NCI-H2029 (cell line): ENCODE data around the gene ZNF653.
"Not testable (repeated sequence)": the region's sequence is repeated elsewhere in the genome, so short reads cannot be mapped to it uniquely, and the experiment has no call there.

Experiments used
- DNase-seq: peaks from one replicate; lab custom pipeline; 2025; lab: John Stamatoyannopoulos, UW

ZNF653 gene

DNA sequence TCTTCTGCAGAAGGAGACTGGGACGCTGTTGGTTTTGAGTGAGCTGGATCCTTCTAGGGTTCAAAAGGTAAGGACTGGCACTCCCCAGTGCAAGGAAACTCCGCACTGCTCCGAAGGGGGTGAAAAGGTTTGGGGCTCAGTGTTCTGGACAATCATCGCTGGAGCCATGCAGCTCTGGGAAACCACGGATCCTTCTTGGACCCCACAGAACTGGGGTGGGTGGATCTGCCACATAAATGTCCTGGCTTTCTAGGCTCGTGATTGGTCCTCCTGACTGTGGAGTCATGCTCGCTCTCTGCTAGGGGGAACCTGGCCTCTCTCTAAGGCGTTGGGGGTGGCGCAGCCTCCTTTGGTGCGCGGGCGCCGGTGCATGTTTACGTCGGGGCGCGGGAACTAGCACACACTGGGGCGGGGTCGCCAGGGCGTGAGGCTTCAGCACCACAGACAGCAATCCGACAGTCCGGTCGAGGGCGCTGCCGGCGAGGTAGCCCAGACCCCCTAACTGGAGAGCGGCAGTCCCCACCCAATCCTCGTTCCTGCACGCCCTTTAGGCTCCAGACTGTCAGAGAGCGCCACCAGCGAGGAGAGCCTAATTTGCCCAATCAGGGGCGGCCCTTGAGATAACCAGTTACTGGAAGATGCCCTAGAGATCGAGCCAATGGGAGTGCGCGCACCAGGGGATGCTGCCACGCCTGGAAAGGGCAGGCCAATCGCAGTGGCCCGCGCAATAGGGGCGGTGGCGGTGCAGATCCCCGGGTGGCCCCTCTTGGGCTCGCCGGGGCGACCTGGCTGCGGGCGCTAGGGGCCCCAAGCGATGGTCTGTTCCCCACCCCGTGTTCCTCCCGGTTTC, 23.9 kb downstream of the ZNF653 start:
- peak; percentile 87 for DNase-seq

DNA sequence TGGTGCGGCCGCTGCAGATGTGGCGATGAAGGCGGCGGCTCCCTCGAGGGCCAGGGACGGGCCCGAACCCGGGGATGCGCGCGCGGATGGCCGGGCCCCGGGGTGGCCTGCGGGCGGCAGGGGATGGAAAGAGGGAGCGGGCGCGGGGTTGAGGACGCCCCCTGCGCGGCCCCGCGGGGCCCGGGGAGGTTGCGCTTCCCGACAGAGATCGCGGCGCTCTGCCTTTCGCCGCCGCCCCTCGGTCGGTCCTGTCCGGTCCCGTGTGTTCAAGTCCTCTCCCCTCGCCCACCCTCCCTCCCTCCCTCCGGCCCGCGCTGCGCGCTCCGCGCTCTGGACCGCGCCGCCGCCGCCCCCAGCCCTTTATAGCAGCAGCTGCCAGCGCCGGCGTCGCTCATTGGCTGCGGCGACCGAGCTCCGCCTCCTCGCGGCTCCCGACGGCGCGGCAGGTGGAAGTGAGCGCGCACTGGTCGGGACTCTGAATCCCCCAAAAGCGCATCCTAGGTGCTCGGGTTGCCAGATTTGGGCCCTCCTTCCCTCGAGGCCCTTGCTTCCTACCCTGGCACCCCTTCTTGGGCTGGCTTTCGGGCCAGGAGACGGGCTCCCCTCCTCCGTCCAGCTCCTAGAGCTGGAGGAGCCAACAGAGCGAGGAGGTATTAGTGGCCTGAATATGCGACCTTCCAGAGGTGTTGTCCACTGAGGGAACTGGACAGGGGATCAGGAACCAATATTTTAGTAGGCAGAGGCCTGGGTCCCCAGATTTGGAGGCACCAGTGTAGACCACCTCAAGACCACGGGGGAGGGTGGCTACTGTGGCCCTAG, 24.7 kb downstream of the ZNF653 start, which contains the start of gene ELAVL3:
Gene ELAVL3 (minus strand): TSS at position 332 of the 819 bp plus-strand sequence. CDS start 438 bp downstream, outside the sequence.
- peak; percentile 20 for DNase-seq

DNA sequence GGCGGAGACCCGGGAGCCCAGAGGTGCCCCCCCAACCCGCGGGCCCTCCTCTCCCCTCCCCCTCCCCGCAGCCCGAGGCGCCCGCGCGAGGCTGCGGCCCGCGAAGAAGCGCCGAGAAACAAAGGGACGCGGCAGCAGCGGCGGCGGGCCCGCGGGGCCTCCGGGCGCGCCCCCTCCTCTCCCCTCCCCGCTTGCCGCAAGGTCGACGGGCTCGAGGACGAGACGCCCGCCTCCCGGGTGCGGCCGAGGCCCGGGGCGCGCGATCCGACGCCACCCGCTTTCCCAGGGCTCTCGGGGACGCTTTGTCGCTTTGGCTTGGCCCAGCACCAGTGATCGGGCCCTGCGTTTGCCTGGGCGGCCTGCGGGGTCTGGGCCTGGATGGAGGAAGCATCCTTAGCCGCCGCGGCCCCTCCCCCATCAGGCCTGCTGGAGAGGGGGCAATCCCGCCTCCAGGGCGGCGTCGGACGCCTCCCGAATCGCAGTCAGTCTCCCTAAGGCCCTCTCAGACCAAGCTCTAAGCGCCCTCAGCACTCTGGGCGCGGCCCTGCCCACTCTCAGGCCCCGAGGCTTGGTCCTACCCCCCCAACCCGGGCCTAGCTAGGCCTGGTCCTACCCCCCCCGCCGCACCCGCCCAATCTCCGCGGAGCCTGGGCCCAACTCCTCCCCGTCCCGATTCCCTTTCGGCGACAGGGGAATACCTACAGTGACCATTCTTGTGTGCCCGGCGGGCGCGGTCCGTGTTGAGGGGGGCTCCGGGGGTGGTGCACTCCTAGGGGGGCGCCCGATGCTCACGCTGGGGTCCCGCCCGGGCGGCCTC, 25.5 kb downstream of the ZNF653 start:
- no peak for DNase-seq

DNA sequence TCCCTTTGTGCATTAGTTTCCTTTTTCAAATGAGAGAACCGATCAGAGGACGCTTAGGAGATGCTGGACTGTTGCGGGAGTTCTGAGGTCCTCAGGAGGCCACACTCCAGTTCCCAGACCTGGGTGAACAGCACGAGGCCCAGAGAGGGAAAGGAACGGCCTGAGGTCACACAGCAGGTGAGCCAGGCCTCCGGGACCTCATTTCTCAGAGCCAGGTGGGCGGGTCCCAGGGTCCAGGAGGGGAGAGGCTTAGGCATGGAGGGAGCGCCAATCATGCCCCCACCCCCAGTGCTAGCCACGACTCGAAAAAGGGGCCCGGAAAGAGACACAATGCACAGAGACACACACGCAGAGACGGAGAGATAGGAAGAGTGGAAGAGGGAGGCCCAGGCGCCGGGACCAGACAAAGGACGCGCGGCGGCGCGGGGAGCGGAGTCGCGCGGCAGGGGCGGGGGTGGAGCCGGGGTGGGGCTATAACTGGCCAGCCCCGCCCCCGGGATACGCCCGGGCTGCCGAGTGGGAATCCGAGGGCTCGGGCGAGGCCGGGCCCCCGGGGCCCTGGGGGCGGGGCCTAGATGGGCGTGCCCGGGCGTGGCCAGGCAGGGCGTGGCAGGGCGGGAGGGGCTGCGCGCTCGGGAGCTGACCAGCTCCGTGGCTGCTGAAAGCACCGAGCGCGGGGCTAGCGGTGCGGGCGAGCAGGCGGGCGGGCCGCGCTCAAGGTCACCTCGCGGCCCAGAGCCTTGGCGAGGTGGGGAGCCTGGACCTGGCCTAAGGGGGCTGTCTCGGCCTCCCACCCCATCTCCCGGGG, 26.3 kb downstream of the ZNF653 start:
- DNase-seq: no peak

DNA sequence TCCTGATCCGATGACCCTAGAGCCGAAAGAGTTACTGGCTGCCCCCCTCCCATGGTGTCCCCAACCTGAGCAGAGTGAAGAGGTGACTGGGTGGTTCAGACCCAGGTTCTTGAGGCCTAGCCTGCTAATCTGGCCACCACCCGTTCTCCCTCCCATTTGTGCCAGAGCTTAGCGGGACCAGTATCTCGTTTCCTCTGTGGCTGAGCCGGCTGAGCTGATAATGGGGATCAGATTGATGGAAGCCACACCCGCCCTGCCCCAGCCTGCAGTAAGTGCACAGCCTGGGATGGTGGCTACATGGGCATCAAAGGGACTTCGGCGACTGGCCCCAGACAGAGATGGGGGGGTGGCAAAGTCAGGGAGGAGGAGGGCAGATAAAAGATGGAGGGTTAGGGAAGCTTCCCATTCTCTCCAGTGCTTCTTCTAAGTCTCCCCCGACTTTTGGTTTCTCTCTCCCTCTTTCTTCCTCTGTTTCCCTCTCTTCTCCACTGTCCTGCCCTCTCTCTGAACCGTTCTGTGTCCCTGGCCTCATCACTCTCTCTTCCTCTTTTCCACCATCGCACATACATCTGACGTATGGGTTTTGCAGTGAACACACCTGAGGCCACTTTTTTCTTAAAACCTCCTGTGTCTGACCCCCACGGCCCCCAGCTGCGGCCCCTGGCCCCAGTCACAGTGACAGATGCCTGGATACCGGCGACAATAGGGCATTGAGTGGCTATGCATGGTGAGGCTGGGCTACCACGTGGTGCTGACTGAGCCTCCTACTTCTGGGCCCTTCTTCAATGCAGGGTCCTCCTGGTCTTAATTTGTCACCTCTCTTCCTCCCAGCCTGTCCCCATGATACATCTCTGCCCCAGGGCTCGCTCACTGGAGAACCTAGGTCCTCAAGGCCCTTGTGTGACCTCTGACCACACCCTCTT, 27.2 kb downstream of the ZNF653 start:
- DNase-seq: no peak

DNA sequence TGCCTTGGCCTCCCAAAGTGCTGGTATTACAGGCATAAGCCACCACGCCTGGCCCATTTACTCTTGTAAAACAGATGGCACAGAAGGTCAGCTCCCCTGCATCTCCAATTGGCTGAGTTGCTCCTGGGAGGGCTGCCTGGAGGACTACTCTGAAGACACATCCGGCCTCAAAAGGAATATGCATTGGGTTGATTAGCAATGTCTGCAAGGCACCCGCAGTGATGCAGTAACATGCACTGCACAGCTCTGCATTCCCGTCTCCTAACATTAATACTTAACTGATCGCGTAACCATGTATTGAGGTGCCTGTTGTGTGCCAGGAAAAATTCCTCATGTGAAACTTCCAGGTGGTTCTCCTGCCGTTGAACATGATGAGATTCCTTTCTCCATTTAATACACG, 29.8 kb downstream of the ZNF653 start:
- DNase-seq: no peak

DNA sequence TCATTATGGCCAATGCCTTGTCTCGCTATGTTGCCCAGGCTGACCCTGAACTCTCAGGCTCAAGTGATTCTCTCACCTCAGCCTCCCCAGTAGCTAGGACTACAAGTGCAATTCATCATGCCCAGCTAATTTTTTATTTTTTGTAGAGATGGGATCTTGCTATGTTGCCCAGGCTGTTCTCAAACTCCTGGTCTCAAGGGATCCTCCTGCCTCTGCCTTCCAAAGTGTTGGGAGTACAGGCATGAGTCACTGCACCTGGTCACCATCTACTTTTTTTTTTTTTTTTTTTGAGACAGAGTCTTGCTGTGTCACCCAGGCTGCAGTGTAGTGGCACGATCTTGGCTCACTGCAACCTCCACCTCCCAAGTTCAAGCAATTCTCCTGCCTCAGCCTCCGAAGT, 30.3 kb downstream of the ZNF653 start:
- DNase-seq: not testable (repeated sequence)

DNA sequence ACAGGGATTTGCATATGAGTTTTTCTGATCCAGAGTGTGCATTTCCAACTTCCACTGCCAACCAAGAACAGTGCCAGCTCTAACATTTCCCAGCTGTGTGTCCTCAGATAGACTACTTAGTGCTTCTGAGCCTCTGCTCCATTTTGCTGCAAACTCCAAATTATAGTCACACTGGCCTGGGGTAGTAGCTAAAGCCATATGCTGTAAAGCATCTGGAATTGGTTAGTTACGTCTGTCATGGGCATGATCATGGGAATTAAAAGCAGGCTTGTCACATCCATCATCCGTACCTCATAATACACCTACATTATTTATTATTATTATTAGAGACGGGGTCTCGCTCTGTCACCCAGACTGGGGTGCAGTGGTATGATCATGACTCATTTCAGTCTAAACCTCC, 31.9 kb downstream of the ZNF653 start:
- DNase-seq: no peak

DNA sequence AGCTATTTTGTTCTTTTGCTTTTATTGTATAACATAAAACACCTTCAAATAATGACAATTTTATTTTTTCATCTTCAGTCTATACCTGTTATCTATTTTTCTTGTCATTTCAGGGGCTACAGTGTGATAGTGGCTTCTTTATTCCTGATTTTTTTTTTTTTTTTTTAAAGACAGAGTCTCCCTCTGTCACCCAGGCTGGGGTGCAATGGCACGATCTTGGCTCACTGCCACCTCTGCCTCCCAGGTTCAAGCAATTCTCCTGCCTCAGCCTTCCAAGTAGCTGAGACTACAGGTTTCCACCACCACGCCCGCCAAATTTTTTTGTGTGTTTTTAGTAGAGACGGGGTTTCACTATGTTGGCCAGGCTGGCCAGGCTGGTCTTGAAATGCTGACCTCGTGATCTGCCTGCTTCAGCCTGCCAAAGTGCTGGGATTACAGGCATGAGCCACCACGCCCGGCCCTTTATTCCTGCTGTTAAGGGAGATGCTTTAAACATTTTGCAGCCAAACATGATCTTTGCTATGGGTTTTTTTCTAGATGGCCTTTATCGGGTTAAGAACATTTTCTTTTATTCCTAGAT, 37.3 kb downstream of the ZNF653 start:
- not testable (repeated sequence) for DNase-seq

DNA sequence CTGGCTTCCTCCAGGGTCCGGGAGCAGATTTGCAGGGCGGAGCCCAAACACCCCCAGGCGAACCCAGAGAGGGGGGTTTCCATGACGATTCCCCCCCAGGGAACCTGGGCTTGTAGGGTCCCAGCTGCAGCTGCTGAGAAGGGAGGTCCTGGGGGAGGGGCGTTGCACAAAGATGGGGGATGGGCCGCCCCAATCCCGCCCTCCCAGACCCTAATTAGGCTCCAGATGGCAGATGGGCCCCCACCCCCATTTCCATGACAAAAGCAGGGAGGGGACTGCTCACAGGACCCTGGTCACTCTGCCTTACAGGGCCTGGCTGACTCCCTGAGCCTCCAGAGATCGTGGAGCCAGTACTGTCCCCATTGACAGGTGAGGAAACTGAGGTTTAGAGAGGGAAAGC, 40.0 kb downstream of the ZNF653 start:
- no peak for DNase-seq

DNA sequence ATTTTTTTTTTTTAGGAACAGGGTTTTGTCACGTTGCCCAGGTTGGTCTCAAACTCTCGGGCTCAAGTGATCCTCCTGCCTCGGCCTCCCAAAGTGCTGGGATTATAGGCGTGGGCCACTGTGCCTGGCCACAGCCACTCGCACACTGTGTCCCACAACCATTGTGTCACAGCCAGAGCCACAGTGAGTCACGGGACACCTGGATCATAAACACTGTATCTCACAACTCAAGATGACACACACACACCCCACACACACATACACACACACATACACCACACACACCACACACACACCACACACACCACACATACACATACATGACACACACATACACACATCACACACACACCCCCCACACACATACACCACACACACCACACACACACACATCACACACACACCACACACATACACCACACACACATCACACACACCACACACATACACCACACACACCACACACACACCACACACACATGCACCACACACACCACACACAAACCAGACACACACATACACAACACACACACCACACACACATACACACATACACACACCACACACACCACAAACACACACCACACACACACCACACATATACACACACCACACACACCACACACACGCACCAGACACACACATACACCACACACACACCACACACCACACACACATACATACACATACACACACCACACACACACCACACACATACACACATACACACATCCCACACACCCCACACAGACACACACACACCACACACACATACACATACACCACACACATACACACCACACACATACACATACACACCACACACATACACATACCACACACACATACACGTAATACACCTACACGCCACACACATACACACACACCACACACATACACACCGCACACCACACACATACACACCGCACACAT, 41.0 kb downstream of the ZNF653 start:
- DNase-seq: no peak

DNA sequence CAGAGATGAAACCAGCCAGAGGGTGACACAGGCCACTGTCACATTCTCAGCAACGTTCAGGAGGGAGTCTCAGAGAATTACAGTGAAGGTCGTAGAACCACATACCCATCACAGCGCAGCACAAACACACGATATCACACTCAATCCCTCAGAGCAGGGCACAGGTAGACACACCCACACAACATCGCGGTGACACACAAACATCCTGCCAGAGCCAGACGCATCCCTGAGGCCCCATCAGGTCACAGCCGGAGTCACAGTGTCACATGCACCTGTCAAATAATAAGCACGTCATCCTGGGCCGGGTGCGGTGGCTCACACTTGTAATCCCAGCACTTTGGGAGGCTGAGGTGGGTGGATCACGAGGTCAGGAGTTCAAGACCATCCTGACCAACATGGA, 42.2 kb downstream of the ZNF653 start:
- DNase-seq: no peak

DNA sequence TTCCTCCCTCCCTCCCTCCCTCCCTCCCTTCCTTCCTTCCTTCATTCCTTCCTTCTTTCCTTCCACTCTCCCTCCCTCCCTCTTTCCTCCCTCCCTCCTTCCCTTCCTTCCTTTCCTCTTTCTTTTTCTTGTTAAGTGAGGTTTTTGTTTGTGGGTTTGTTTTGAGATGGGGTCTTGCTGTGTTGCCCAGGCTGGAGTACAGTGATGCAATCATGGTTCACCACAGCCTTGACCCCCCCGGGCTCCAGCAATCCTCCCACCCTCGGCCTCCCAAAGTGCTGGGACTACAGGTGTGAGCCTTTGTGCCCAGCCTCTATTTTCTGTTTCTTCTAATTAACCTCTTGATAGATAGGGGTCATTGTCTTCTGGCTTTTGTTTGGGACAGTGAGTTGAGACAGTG, 44.2 kb downstream of the ZNF653 start:
- no peak for DNase-seq

DNA sequence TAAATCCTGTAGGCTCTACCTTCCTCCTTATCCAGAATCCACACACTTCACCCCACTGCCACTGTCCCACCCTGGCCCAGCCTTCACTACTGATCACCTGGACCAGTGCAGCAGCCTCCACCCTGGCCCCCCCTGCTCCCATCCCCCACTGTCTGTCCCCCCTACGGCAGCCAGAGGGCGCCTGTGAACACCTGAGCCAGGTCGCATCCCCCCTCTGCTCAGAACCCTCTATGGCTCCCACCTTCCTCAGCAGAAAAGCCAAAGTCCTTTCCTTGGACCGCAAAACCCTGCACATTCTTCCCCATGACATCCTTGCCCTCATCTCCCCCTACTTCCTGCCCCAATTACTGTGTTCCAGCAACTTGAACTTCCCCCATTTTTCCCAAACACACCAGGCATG, 45.4 kb downstream of the ZNF653 start:
- no peak for DNase-seq

DNA sequence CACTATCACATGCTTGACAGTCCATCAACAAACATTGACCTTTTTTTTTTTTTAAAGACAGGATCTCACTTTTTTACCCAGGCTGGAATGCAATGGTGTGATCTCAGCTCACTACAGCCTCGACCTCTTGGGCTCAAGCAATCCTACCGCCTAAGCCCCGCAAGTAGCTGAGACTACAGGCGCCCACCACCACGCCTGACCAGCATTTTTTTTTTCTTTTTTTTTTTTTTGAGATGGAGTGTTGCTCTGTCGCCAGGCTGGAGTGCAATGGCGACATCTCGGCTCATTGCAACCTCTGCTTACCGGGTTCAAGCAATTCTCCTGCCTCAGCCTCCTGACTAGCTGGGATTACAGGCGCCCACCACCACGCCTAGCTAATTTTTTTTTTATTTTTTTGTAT, 46.7 kb downstream of the ZNF653 start:
- not testable (repeated sequence) for DNase-seq

DNA sequence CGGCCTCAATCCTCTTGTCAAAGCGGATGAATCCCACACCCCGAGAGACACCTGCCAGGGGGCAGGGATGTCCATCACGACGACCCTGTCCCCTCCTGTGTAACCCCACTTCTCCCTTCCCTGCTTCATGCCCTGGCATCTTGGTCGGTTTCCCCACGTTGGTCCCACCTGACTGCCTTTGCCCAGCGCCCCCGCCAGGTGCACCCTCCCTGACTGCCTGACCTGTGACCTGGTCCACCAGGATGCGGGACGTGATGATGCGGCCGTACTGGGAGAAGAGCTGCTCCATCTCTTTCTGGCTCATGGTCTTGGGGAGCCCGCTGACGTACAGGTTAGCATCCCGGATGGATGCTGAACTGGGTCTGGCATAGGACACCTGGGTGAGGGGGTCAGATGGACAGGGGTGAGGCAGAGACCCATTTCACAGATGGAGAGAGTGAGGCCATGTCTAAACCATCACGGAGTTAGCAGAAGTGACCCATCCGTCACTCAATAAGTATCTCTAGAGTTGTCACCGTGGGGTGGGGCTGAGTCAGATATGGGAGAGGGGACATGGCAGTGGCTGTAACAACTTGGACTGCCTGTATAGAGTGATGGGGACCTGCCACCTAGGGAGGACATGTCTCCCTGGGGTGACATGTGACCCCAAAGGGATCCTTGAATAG, 47.3 kb downstream of the ZNF653 start:
- no peak for DNase-seq

DNA sequence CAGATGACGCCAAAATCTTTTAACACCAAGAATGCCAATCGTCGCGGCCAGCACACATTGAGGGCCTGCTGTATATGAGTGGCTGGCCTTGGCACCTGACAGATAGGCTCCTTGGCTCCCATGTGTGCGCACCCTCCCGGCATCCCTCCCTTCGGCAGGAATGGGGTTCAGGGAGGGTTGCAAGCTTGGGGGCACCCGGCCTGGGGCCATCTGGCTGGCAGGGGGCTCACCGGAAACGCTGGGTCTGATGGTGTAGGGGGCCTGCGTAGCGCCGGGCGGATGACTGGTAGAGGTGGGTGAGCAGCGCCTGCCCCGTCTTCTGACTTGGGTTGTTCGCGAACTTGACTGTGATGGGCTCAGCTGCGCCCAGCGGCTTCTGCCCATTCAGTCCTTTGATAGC, 47.8 kb downstream of the ZNF653 start:
- DNase-seq: no peak

DNA sequence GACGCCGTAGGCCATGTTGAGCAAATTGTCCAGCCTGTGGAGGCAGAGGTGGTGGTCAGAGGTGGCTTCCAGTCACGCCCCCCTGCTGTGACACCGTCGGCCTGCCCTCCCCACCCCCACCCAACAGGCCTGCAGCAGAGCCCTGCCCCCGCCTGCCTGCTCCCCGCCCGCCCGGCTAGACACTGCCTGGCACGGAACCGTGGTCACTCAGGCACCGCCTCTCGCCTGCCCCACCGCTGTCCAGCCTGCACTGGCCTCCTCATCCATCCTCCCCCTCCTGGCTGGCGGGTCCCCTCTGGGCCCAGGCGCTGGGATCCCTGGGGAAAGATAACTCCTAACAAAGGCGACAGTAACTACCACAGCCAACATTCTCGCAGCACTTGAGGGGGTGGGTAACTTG, 48.5 kb downstream of the ZNF653 start:
- no peak for DNase-seq
